ENCODE results near the gene KIF15.

KIF15 gene

DNA sequence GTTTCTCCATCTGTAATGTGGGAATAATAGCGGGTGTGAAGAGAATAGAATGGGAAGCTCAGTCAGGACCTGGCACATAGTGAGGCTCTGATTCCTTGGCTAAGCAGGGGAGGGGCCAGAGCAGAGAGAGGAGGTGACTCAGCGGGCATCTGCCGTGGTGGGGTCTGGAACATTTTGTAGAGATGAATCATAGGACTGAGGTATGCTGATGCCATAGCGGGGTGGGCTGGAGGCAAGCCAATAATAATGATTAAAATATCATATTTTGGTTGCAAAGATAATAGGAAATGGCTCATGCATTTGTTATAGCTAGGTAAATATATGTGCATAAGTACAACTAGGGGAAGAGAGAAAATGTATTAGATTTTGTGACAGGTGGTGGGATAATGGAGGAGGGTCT, 124.0 kb downstream of the KIF15 start:
- DNase-seq: no peak

- no peak for DNase-seq
Measured at GRCh38 chr3:44886561-44886960, 125.0 kb downstream of the KIF15 start.

GRCh38 chr3:44887101-44887500, 125.5 kb downstream of the KIF15 start:
- DNase-seq: no peak

DNA sequence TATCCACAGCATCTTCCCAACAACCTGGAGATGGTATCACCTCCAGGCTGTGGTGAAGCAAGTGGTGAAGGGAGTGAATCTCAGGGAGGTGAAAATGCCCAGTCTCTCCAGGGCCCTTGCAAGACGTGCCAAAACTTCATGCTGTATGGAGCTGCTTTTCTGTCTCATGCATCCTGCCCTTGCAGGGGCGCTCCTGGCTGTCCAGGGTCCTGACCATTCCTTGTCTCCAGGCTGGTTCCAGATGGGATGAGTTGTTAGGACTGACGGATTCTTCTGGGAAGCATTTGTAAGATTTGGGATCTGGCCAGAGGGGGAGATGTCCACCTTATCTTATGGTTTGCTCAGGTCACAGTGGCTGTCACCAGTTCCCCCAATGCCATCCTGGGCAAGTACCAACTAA, 128.7 kb downstream of the KIF15 start:
- DNase-seq: no peak

GRCh38 chr3:44890852-44891251, 129.3 kb downstream of the KIF15 start:
- no peak for DNase-seq

- DNase-seq: no peak
Measured at GRCh38 chr3:44892689-44893088, 131.1 kb downstream of the KIF15 start.

DNA sequence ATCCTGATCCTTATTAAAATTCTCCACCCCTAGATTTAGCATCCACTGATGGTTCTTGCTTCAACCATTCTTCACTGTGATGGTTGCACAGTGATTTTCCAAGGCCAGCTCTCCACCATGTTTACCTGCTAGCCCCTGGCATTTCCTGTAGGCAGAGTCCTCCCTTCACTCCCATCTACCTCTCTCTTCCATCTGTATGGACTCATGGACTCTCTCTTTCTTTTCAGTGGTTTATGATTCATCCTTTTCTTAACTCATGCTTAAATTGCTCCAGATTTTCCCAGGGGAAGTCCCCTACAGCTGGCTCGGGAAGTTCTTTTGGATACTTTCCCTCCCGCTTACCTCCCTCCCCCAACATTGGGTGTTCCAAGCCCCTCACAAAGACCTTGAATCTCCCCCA, 131.5 kb downstream of the KIF15 start:
- no peak for DNase-seq

DNA sequence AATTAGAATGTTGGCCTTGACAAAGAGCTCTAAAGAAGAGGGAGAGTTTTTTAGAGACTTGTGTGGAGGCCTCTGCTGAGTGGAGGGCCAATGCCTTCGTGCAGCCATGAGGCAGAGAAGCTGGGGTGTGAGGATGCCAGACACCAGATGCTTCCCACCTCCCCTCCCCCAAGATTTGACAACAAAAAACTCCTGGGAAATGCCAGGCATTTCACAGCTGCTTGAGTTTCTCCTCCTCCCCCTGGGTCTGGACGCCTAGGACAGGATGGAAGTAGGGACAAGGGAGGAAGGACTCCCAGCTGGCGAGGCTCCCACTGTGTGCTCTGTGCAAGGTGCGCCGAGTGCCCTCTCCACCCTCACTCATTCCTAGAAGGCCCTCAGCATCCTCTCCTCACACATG, 132.9 kb downstream of the KIF15 start:
- DNase-seq: no peak

DNA sequence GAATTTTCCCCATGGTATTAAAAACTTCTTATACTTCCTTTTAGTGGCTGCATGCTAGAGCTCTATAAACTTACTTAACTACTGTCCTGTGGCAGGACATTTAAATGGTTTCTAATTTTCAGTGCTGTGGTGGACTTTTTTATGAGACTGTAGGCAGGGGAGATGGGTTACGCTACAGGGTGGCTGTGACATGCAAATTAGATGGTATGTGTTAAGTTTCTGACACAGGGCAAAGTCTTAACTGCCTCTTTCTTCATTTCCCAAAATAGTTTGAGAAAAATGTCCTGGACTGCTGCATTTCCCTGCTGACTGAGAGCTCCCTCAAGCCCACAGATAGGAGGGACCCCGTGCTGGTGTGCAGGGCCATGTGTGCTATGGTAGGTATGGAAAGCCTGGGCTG, 134.8 kb downstream of the KIF15 start:
- no peak for DNase-seq

DNA sequence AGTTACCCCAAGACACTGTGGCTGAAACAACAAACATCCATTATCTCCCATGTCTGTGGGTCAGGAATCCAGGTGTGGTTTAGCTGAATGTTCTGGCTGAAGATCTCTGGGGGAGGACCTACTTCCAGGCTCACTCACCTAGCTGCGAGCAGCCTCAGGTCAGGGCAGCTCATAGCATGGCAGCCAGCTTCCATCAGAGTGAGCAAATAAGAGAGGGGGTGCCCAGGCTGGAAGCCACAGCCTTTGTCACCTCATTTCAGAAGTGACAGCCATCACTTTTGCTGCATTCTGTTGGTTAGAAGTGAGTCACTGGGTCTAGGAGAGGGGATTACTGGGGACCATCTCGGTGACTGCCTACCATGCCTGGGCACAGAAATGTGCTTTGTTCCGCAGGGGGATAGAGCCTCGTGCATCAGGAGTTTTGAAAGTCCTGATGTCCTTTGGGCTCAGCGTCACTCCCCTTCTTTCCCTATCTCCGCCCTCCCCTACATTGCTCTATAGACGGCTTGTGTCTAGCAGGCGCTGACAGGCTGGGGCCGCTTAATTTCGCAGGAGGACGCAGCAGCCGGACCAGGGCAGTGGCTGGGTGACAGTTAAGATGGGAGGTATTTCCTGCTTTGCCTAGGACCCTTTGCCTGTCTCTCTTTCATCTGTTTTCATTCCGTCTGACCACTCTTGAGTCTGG, 138.2 kb downstream of the KIF15 start:
- DNase-seq: no peak

GRCh38 chr3:44902628-44903027, 141.0 kb downstream of the KIF15 start:
- DNase-seq: no peak
